Suppressor macrophage (primary cell): Measurements from ENCODE around the gene SSX7.
"Not testable (repeated sequence)": the region's sequence is repeated elsewhere in the genome, so short reads cannot be mapped to it uniquely, and the experiment has no call there.

ENCODE experiments used
- DNase-seq, 4 experiments: peaks; one replicate each; pipeline ENCODE4 v3.0.0-alpha.2; 2020 to 2022
- total RNA-seq, 17 experiments: gene quantifications; one replicate each; lab custom pipeline; 2026; ENCODE audit warnings: mixed read lengths in 6 of 17, inconsistent platforms in 3 of 17; lab: John Stamatoyannopoulos, UW

The SSX7 gene
- 0 to 0.22 (median 0) reads per million in 17 experiments for total RNA-seq

- not testable (repeated sequence) for DNase-seq
Observed at GRCh38 chrX:52654800-52655199, at the start of gene SSX7. Gene SSX7 (minus strand): TSS chrX:52654900. CDS start chrX:52653472, 1,428 bp downstream.

- not testable (repeated sequence) for DNase-seq
Observed at GRCh38 chrX:52692034-52692433, 37.3 kb upstream of the SSX7 start.

- DNase-seq = not testable (repeated sequence)
Observed at GRCh38 chrX:52662218-52662617, 7.5 kb upstream of the SSX7 start.

GRCh38 chrX:52655475-52655874, 775 bp upstream of the SSX7 start:
- not testable (repeated sequence) for DNase-seq

GRCh38 chrX:52650676-52651075, 4.0 kb downstream of the SSX7 start:
- DNase-seq = not testable (repeated sequence)

- not testable (repeated sequence) for DNase-seq
Observed at GRCh38 chrX:52648956-52649355, 5.7 kb downstream of the SSX7 start.

GRCh38 chrX:52628483-52628882, 26.2 kb downstream of the SSX7 start:
- not testable (repeated sequence) for DNase-seq

- peak; percentile 0 to 32 (median 2) for DNase-seq
Observed at GRCh38 chrX:52620661-52621060, 34.0 kb downstream of the SSX7 start.

- no peak for DNase-seq
Observed at GRCh38 chrX:52608961-52609360, 45.7 kb downstream of the SSX7 start.

- DNase-seq = not testable (repeated sequence)
Observed at GRCh38 chrX:52603151-52603550, 51.5 kb downstream of the SSX7 start.

- no peak for DNase-seq
Observed at GRCh38 chrX:52598886-52599285, 55.8 kb downstream of the SSX7 start.

GRCh38 chrX:52594658-52595057, 60.0 kb downstream of the SSX7 start:
- DNase-seq = no peak
